Natural killer cell (primary cell): ENCODE measurements around the gene TEKT2. TPM values are rescaled to one million over a fixed set of nuclear protein-coding genes. Genes with fewer than 3 reads are reported as not detected.

Source experiments
- ATAC-seq, 3 donors: fragments of 150-1000 bp in 2 of 3; fragments of 200-7000 bp in 1 of 3; cut with Tn5 transposase; 1 replicate in 1 of 3; 2 replicates in 2 of 3; pipeline ENCODE4 v1.10.0; 2021; ENCODE audit warnings: mild to moderate bottlenecking in 2 of 3, moderate library complexity in 2 of 3
- DNase-seq, 2 donors: peaks; one replicate each; pipeline versions ENCODE4 v3.0.0 to v3.0.0-alpha.2; 2013 to 2021; ENCODE audit warnings: mixed read lengths in 1 of 2
- H3K27ac ChIP-seq: one replicate; pipeline ENCODE4 v1.5.1; 2013; ENCODE audit warnings: mild to moderate bottlenecking, low read length
- H3K27me3 ChIP-seq: one replicate; pipeline ENCODE4 v1.6.1; 2013; ENCODE audit warnings: low read length; ENCODE audit not compliant: control insufficient read depth, insufficient read depth
- H3K36me3 ChIP-seq: one replicate; pipeline ENCODE4 v1.6.1; 2013; ENCODE audit warnings: low read length; ENCODE audit not compliant: control insufficient read depth, insufficient read depth
- H3K4me1 ChIP-seq: one replicate; pipeline ENCODE4 v1.6.1; 2013; ENCODE audit warnings: low read length; ENCODE audit not compliant: control insufficient read depth, insufficient read depth
- H3K4me3 ChIP-seq: one replicate; pipeline ENCODE4 v1.5.1; 2013; ENCODE audit warnings: low read length
- H3K9me3 ChIP-seq: one replicate; pipeline ENCODE4 v1.6.1; 2013; ENCODE audit warnings: low read length; ENCODE audit not compliant: control insufficient read depth, insufficient read depth
- H3K27ac Mint-ChIP-seq, 2 donors: one replicate each; pipeline ENCODE4 v1.8.0; 2022; ENCODE audit warnings: mild to moderate bottlenecking in 2 of 2, mixed read lengths in 2 of 2, moderate library complexity in 1 of 2
- H3K27me3 Mint-ChIP-seq, 2 donors: one replicate each; pipeline ENCODE4 v1.8.0; 2022; ENCODE audit warnings: low read depth in 2 of 2, mixed read lengths in 2 of 2
- H3K36me3 Mint-ChIP-seq: one replicate; pipeline ENCODE4 v1.8.0; 2022; ENCODE audit warnings: mixed read lengths
- H3K4me1 Mint-ChIP-seq, 2 donors: one replicate each; pipeline ENCODE4 v1.8.0; 2022; ENCODE audit warnings: mixed read lengths in 2 of 2
- H3K4me3 Mint-ChIP-seq: one replicate; pipeline ENCODE4 v1.8.0; 2022; ENCODE audit warnings: mild to moderate bottlenecking, moderate library complexity, mixed read lengths
- H3K9me3 Mint-ChIP-seq, 2 donors: one replicate each; pipeline ENCODE4 v1.8.0; 2022; ENCODE audit warnings: mixed read lengths in 2 of 2
- WGBS: methylation state at CpG from one replicate; pipeline ENCODE4 v1.1.7; 2013; ENCODE audit warnings: missing lambda C conversion rate; ENCODE audit not compliant: insufficient coverage; 5-methylcytosine and 5-hydroxymethylcytosine counted together
- intact Hi-C: fragments of 100-400 bp; cut with micrococcal nuclease; formaldehyde crosslinking; loops from one replicate; pipeline ENCODE4 v1.14.2; 2022
- total RNA-seq, 4 donors: library from RNA; stranded (reverse); fragments of 120-200 nt in 1 of 4; gene quantifications; one replicate each; pipeline versions ENCODE4 v1.2.3 to v1.2.4, GENCODE V29; 2013 to 2022
- TF ChIP-seq, protein P1 (sequence below): fragments of 200-600 bp; IDR thresholded peaks from one replicate; pipeline ENCODE4 v1.8.0; 2022; ENCODE audit warnings: antibody characterized with exemption

Gene TEKT2
- total RNA-seq, 3 donors from 2014 or later (not counting 1 experiment from before 2014, with no cell fraction given): 0.24 to 0.35 TPM; not detected in 1

GRCh38 chr1:36115931-36116330 is 32.0 kb downstream of the TEKT2 start:
- no peaks in the 10 kb centered on the region for H3K36me3 Mint-ChIP-seq
- no peaks in the 10 kb centered on the region for H3K36me3 ChIP-seq
- TF ChIP-seq, protein P1, sequence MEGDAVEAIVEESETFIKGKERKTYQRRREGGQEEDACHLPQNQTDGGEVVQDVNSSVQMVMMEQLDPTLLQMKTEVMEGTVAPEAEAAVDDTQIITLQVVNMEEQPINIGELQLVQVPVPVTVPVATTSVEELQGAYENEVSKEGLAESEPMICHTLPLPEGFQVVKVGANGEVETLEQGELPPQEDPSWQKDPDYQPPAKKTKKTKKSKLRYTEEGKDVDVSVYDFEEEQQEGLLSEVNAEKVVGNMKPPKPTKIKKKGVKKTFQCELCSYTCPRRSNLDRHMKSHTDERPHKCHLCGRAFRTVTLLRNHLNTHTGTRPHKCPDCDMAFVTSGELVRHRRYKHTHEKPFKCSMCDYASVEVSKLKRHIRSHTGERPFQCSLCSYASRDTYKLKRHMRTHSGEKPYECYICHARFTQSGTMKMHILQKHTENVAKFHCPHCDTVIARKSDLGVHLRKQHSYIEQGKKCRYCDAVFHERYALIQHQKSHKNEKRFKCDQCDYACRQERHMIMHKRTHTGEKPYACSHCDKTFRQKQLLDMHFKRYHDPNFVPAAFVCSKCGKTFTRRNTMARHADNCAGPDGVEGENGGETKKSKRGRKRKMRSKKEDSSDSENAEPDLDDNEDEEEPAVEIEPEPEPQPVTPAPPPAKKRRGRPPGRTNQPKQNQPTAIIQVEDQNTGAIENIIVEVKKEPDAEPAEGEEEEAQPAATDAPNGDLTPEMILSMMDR: no peak
- no peaks in the 10 kb centered on the region for H3K4me1 Mint-ChIP-seq
- no peaks in the 10 kb centered on the region for H3K9me3 Mint-ChIP-seq
- H3K4me3 ChIP-seq: no peak overlapping the region
- DNase-seq: no peak
- no peaks in the 10 kb centered on the region for H3K27me3 Mint-ChIP-seq
- no peaks in the 10 kb centered on the region for H3K9me3 ChIP-seq
- peak in 1 of 3 donors; percentile 24 for ATAC-seq
- WGBS: 85% methylated on average over 5 of the region's 5 CpGs
- no peaks in the 10 kb centered on the region for H3K27me3 ChIP-seq
- H3K27ac Mint-ChIP-seq: no peak overlapping the region
- no peak overlapping the region for H3K27ac ChIP-seq
- intact Hi-C loops: no loop called here
- peaks cover 15% of the 10 kb centered on the region for H3K4me1 ChIP-seq
- no peak overlapping the region for H3K4me3 Mint-ChIP-seq

DNA sequence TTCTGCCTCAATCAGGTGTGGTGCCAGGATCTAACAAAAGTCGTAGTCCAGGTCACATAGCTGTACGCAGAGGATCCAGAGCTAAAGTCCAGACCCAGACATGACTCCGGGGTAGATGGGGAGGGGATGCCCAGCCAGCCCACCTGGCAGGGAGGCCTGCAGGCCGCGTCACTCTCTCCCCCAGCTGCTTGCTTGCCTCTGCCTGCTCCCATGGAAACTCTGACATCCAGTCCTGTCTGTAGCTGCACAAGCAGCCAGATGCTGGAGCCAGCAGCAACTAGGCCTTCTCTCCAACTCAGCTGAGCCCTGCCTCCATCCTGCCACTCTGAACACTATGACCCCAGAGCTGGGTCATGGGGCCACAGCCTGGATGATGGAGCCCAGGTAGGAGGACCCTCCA is 33.0 kb downstream of the TEKT2 start:
- Histone ChIP-seq H3K4me3 (no peak overlapping the region), H3K36me3 (no peaks in the 10 kb centered on the region), H3K4me1 (peaks cover 15% of the 10 kb centered on the region), H3K27me3 (no peaks in the 10 kb centered on the region), H3K27ac (no peak overlapping the region), H3K9me3 (no peaks in the 10 kb centered on the region)
- Mint-ChIP-seq H3K4me1 (no peaks in the 10 kb centered on the region), H3K36me3 (no peaks in the 10 kb centered on the region), H3K4me3 (no peak overlapping the region), H3K9me3 (no peaks in the 10 kb centered on the region), H3K27ac (no peak overlapping the region), H3K27me3 (peaks cover 2 to 3% of the 10 kb centered on the region in 2 donors)
- WGBS: 94% methylated on average over 5 of the region's 5 CpGs
- DNase-seq (no peak), ATAC-seq (no peak)
- TF ChIP-seq, protein P1: no peak
- intact Hi-C loops: no loop called here

DNA sequence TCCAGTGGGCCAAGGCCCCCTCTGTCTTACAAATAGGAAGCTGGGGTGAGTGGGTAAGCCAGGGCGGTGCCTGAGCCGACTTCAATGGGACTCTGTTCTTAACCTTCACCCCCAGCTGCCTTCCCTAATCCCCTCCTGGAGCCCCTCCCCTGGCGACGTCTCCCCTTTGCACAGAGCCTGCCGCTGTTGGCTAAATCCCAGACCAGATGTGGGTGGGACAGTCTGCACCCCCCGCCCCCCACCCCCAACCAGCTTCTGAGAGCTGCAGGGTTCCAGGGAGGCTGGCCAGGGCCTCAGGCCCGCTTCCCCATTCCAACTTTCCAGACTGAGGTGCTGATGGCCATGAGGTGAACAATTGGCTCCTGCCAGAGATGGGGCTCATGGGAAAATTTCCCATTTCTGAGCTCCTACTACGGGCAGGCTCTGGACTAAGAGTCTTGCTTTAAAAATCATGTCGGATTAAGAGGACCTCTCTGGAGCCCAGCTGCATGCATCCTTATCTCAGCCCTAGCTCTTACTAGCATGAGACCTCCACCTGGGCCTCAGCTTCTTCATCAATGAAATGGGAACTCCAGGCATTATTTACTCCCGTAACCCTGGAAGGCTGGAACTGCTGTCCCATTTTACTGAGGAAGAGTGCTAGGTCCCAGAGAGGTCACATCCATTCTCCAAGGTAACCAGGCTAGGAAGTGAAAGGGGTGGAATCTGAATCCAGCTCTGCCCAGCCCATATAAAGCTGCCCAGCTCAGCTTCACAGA is 34.7 kb downstream of the TEKT2 start:
- 85% methylated on average over 9 of the region's 10 CpGs for WGBS
- no peaks in the 10 kb centered on the region for H3K9me3 Mint-ChIP-seq
- no peak overlapping the region for H3K4me3 Mint-ChIP-seq
- H3K27me3 Mint-ChIP-seq: peaks cover 19% of the 10 kb centered on the region in 2 donors
- Histone ChIP-seq H3K36me3 (no peaks in the 10 kb centered on the region), H3K27ac (no peak overlapping the region), H3K27me3 (no peaks in the 10 kb centered on the region), H3K4me1 (peaks cover 17% of the 10 kb centered on the region), H3K9me3 (no peaks in the 10 kb centered on the region), H3K4me3 (no peak overlapping the region)
- intact Hi-C loops: no loop called here
- ATAC-seq (no peak), DNase-seq (no peak)
- peaks cover 5 to 9% of the 10 kb centered on the region in 2 donors for H3K4me1 Mint-ChIP-seq
- no peaks in the 10 kb centered on the region for H3K36me3 Mint-ChIP-seq
- H3K27ac Mint-ChIP-seq: no peak overlapping the region
- TF ChIP-seq, protein P1: no peak

GRCh38 chr1:36119456-36119855 is 35.6 kb downstream of the TEKT2 start:
- Histone ChIP-seq H3K36me3 (no peaks in the 10 kb centered on the region), H3K4me1 (peaks cover 26% of the 10 kb centered on the region), H3K4me3 (no peak overlapping the region), H3K9me3 (no peaks in the 10 kb centered on the region), H3K27ac (no peak overlapping the region), H3K27me3 (peaks cover 4% of the 10 kb centered on the region)
- Mint-ChIP-seq H3K9me3 (no peaks in the 10 kb centered on the region), H3K4me3 (no peak overlapping the region), H3K27me3 (peaks cover 21 to 23% of the 10 kb centered on the region in 2 donors), H3K36me3 (no peaks in the 10 kb centered on the region), H3K4me1 (peaks cover 6 to 15% of the 10 kb centered on the region in 2 donors), H3K27ac (no peak overlapping the region)
- no peak for ATAC-seq
- DNase-seq: no peak
- intact Hi-C loops: no loop called here
- TF ChIP-seq, protein P1: no peak
- 77% methylated on average over 9 of the region's 9 CpGs for WGBS
